Karpas-422 (cell line): ENCODE data around the gene ZRSR2. TPM values are rescaled to one million over a fixed set of nuclear protein-coding genes. Genes with fewer than 3 reads are reported as not detected.
A peak's percentile ranks its signal among the peaks of the same experiment; 100 is the strongest.

Experiments
- DNase-seq: peaks from one replicate; pipeline ENCODE4 v3.0.0-alpha.2; 2015
- H2AFZ ChIP-seq: fragments of 200-600 bp; sonication (generic); 2 replicates; pipeline ENCODE4 v1.6.1; 2014; ENCODE audit warnings: antibody characterized with exemption, low read length, mixed read lengths
- H3K27ac ChIP-seq: fragments of 200-600 bp; sonication (generic); 2 replicates; pipeline ENCODE4 v1.5.1; 2014; ENCODE audit warnings: mild to moderate bottlenecking, low read length, moderate library complexity
- H3K27me3 ChIP-seq: fragments of 200-600 bp; sonication (generic); 2 replicates; pipeline ENCODE4 v1.6.1; 2014; ENCODE audit warnings: low read length, mixed read lengths
- H3K36me3 ChIP-seq: fragments of 200-600 bp; sonication (generic); 2 replicates; pipeline ENCODE4 v1.6.1; 2014; ENCODE audit warnings: low read length, mixed read lengths; ENCODE audit not compliant: insufficient read depth
- H3K4me1 ChIP-seq: fragments of 200-600 bp; sonication (generic); 2 replicates; pipeline ENCODE4 v1.6.1; 2014; ENCODE audit warnings: mild to moderate bottlenecking, low read length, mixed read lengths
- H3K4me2 ChIP-seq: fragments of 200-600 bp; sonication (generic); 2 replicates; pipeline ENCODE4 v1.6.1; 2014; ENCODE audit warnings: low read length, low read depth, mild to moderate bottlenecking; ENCODE audit not compliant: poor library complexity, severe bottlenecking
- H3K4me3 ChIP-seq: fragments of 200-600 bp; sonication (generic); 2 replicates; pipeline ENCODE4 v1.5.1; 2014; ENCODE audit warnings: mild to moderate bottlenecking, antibody characterized with exemption, low read length, mixed read lengths
- H3K79me2 ChIP-seq: fragments of 200-600 bp; sonication (generic); 2 replicates; pipeline ENCODE4 v1.6.1; 2014; ENCODE audit warnings: mild to moderate bottlenecking, low read length, mixed read lengths
- H3K9ac ChIP-seq: fragments of 200-600 bp; sonication (generic); 2 replicates; pipeline ENCODE4 v1.6.0; 2014; ENCODE audit warnings: low read length
- H3K9me2 ChIP-seq: fragments of 200-600 bp; sonication (generic), shearing (Covaris generic); replicated peaks from 2 replicates; pipeline ENCODE4 v1.6.0; 2014; ENCODE audit warnings: mild to moderate bottlenecking, low read length, moderate library complexity; ENCODE audit not compliant: insufficient read depth
- H3K9me3 ChIP-seq: fragments of 300-700, 200-600 bp; sonication (generic); 2 replicates; pipeline ENCODE4 v1.6.1; 2014; ENCODE audit warnings: low read length, mixed read lengths
- H4K20me1 ChIP-seq: fragments of 200-600 bp; sonication (generic); 2 replicates; pipeline ENCODE4 v1.6.1; 2014; ENCODE audit warnings: mild to moderate bottlenecking, antibody characterized with exemption, low read length, low read depth; ENCODE audit not compliant: insufficient read depth
- total RNA-seq: library from RNA; depleted of rRNA; stranded (reverse); fragments of >200 nt; shearing (Covaris generic); gene quantifications from 2 replicates; pipeline ENCODE4 v1.2.3, GENCODE V29; 2014; ENCODE audit warnings: low replicate concordance

The ZRSR2 gene
- total RNA-seq, 1 experiment from 2014 or later, result 13.4 TPM

GRCh38 chrX:15848576-15848975 is 58.3 kb downstream of the ZRSR2 start:
- Histone ChIP-seq H2AFZ (no peak overlapping the region), H3K4me3 (peak overlapping the region; percentile 14; the same call in 1 of the 2 replicates), H3K79me2 (peaks cover 58% of the 10 kb centered on the region), H3K36me3 (peaks cover 28% of the 10 kb centered on the region; the same call in 1 of the 2 replicates), H3K27me3 (no peaks in the 10 kb centered on the region), H3K9me2 (no peaks in the 10 kb centered on the region), H3K27ac (peak overlapping the region; percentile 69), H3K4me2 (peak overlapping the region; percentile 62), H3K9me3 (no peaks in the 10 kb centered on the region), H4K20me1 (0 out of 2 replicates have a peak, but pooled peaks cover 3% of the 10 kb centered on the region), H3K9ac (no peak overlapping the region), H3K4me1 (peaks cover 64% of the 10 kb centered on the region)
- DNase-seq, result peak; percentile 68

GRCh38 chrX:15849555-15849954 is 59.3 kb downstream of the ZRSR2 start:
- no peak for DNase-seq
- H2AFZ ChIP-seq, result no peak overlapping the region
- H3K9me2 ChIP-seq, result no peaks in the 10 kb centered on the region
- H3K4me1 ChIP-seq, result peaks cover 67% of the 10 kb centered on the region
- H3K27me3 ChIP-seq, result no peaks in the 10 kb centered on the region
- no peak overlapping the region for H3K4me3 ChIP-seq
- H3K36me3 ChIP-seq, result peaks cover 18% of the 10 kb centered on the region; the same call in 1 of the 2 replicates
- H3K27ac ChIP-seq, result no peak overlapping the region
- no peak overlapping the region for H3K9ac ChIP-seq
- 0 out of 2 replicates have a peak, but pooled peaks cover 3% of the 10 kb centered on the region for H4K20me1 ChIP-seq
- H3K4me2 ChIP-seq, result peak overlapping the region; percentile 62
- H3K79me2 ChIP-seq, result peaks cover 60% of the 10 kb centered on the region
- no peaks in the 10 kb centered on the region for H3K9me3 ChIP-seq

GRCh38 chrX:15853586-15854079 is 63.3 kb downstream of the ZRSR2 start:
- H3K79me2 ChIP-seq, result peaks cover 40% of the 10 kb centered on the region
- H3K9ac ChIP-seq, result peak overlapping the region; percentile 74
- H3K36me3 ChIP-seq, result no peaks in the 10 kb centered on the region; the same call in 1 of the 2 replicates
- H3K4me3 ChIP-seq, result peak overlapping the region; percentile 73
- no peaks in the 10 kb centered on the region for H3K9me2 ChIP-seq
- H4K20me1 ChIP-seq, result 0 out of 2 replicates have a peak, but pooled peaks cover 3% of the 10 kb centered on the region
- H3K4me2 ChIP-seq, result peak overlapping the region; percentile 76
- DNase-seq, result peak; percentile 54
- H3K27ac ChIP-seq, result 0 out of 2 replicates have a peak overlapping the region, but pooled peaks have one; percentile 5
- H3K27me3 ChIP-seq, result no peaks in the 10 kb centered on the region
- H3K9me3 ChIP-seq, result no peaks in the 10 kb centered on the region
- H3K4me1 ChIP-seq, result peaks cover 67% of the 10 kb centered on the region
- H2AFZ ChIP-seq, result no peak overlapping the region

- Histone ChIP-seq H3K9ac (peak overlapping the region; percentile 74), H3K9me3 (no peaks in the 10 kb centered on the region), H2AFZ (peak overlapping the region; percentile 2; the same call in 1 of the 2 replicates), H3K36me3 (no peaks in the 10 kb centered on the region; the same call in 1 of the 2 replicates), H3K4me1 (peaks cover 61% of the 10 kb centered on the region), H3K4me3 (peak overlapping the region; percentile 73), H3K9me2 (no peaks in the 10 kb centered on the region), H4K20me1 (0 out of 2 replicates have a peak, but pooled peaks cover under 1% of the 10 kb centered on the region), H3K27me3 (no peaks in the 10 kb centered on the region), H3K79me2 (peaks cover 36% of the 10 kb centered on the region), H3K4me2 (peak overlapping the region; percentile 76), H3K27ac (0 out of 2 replicates have a peak overlapping the region, but pooled peaks have one; percentile 5)
- peak; percentile 78 for DNase-seq
Observed at GRCh38 chrX:15854080-15854655, 63.9 kb downstream of the ZRSR2 start.

GRCh38 chrX:15854712-15855567 is 64.7 kb downstream of the ZRSR2 start, which contains the start of gene AP1S2:
Gene AP1S2 (minus strand): TSS chrX:15854813. CDS start chrX:15852524, 2,289 bp downstream.
- no peaks in the 10 kb centered on the region for H3K9me2 ChIP-seq
- H3K9ac ChIP-seq, result peak within 1 kb of the TSS; percentile 81
- H3K4me3 ChIP-seq, result peak within 1 kb of the TSS; percentile 73
- no peaks in the 10 kb centered on the region; the same call in 1 of the 2 replicates for H3K36me3 ChIP-seq
- no peaks in the 10 kb centered on the region for H3K9me3 ChIP-seq
- peaks cover 32% of the 10 kb centered on the region for H3K79me2 ChIP-seq
- H3K27me3 ChIP-seq, result no peaks in the 10 kb centered on the region
- peak within 1 kb of the TSS; percentile 80 for H3K27ac ChIP-seq
- peaks cover 54% of the 10 kb centered on the region for H3K4me1 ChIP-seq
- DNase-seq, result peak; percentile 98
- H2AFZ ChIP-seq, result peak within 1 kb of the TSS; percentile 94
- peak within 1 kb of the TSS; percentile 85 for H3K4me2 ChIP-seq
- no peaks in the 10 kb centered on the region for H4K20me1 ChIP-seq

GRCh38 chrX:15855568-15856221 is 65.4 kb downstream of the ZRSR2 start:
- Histone ChIP-seq H3K36me3 (no peaks in the 10 kb centered on the region; the same call in 1 of the 2 replicates), H3K9me2 (no peaks in the 10 kb centered on the region), H4K20me1 (no peaks in the 10 kb centered on the region), H3K4me3 (peak overlapping the region; percentile 71), H3K27ac (peak overlapping the region; percentile 80), H3K4me1 (peaks cover 47% of the 10 kb centered on the region), H3K79me2 (peaks cover 30% of the 10 kb centered on the region), H2AFZ (peak overlapping the region; percentile 94), H3K9me3 (no peaks in the 10 kb centered on the region), H3K9ac (peak overlapping the region; percentile 81), H3K4me2 (peak overlapping the region; percentile 85), H3K27me3 (no peaks in the 10 kb centered on the region)
- DNase-seq, result peak; percentile 67

GRCh38 chrX:15856222-15856587 is 65.9 kb downstream of the ZRSR2 start:
- Histone ChIP-seq H3K27ac (peak overlapping the region; percentile 80), H3K9me2 (no peaks in the 10 kb centered on the region), H3K9ac (peak overlapping the region; percentile 81), H3K4me2 (peak overlapping the region; percentile 85), H3K36me3 (no peaks in the 10 kb centered on the region; the same call in 1 of the 2 replicates), H3K4me1 (peaks cover 42% of the 10 kb centered on the region), H2AFZ (peak overlapping the region; percentile 94), H3K4me3 (peak overlapping the region; percentile 71), H3K9me3 (no peaks in the 10 kb centered on the region), H4K20me1 (no peaks in the 10 kb centered on the region), H3K79me2 (peaks cover 25% of the 10 kb centered on the region), H3K27me3 (no peaks in the 10 kb centered on the region)
- DNase-seq, result peak; percentile 41
